ENCODE results near the gene ACTL6B.

DNA sequence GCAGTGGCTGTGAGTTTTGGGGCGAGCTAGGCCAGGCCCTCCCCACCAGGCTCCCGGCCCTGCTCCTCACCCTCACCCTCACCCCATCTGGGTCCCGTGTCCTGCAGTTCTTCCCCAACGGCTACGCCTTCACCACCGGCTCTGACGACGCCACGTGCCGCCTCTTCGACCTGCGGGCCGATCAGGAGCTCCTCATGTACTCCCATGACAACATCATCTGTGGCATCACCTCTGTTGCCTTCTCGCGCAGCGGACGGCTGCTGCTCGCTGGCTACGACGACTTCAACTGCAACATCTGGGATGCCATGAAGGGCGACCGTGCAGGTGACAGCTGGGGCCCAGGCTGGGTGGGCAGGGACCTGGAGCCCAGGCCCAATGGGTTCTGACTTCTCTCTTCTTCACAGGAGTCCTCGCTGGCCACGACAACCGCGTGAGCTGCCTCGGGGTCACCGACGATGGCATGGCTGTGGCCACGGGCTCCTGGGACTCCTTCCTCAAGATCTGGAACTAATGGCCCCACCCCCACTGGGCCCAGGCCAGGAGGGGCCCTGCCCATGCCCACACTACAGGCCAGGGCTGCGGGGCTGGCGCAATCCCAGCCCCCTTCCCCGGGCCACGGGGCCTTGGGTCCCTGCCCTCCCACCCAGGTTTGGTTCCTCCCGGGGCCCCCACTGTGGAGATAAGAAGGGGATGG is 22.2 kb upstream of the ACTL6B start:
- TF ChIP-seq, protein P1, sequence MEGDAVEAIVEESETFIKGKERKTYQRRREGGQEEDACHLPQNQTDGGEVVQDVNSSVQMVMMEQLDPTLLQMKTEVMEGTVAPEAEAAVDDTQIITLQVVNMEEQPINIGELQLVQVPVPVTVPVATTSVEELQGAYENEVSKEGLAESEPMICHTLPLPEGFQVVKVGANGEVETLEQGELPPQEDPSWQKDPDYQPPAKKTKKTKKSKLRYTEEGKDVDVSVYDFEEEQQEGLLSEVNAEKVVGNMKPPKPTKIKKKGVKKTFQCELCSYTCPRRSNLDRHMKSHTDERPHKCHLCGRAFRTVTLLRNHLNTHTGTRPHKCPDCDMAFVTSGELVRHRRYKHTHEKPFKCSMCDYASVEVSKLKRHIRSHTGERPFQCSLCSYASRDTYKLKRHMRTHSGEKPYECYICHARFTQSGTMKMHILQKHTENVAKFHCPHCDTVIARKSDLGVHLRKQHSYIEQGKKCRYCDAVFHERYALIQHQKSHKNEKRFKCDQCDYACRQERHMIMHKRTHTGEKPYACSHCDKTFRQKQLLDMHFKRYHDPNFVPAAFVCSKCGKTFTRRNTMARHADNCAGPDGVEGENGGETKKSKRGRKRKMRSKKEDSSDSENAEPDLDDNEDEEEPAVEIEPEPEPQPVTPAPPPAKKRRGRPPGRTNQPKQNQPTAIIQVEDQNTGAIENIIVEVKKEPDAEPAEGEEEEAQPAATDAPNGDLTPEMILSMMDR (IDR thresholded peaks at IDR 0.05) = no peak
- TF ChIP-seq POLR2A (IDR thresholded peaks at IDR 0.05) (no peak), POLR2AphosphoS5 (IDR thresholded peaks at IDR 0.05) (no peak)
